WTC11 (cell line): Measurements from ENCODE around the gene GJA8. TPM values are rescaled to one million over a fixed set of nuclear protein-coding genes. Genes with fewer than 3 reads are reported as not detected.
A peak's percentile ranks its signal among the peaks of the same experiment; 100 is the strongest.

Experiments
- ATAC-seq: fragments of 200-7000 bp; cut with Tn5 transposase; 2 replicates; pipeline ENCODE4 v1.10.0; 2021; ENCODE audit warnings: mild to moderate bottlenecking, moderate library complexity
- CTCF ChIA-PET: fragments of 300-600 bp; sonication (Branson Sonifier 250); formaldehyde crosslinking; loops from one replicate; lab custom pipeline; 2021; ENCODE audit warnings: antibody characterized with exemption; lab: Charles Lee
- POLR2A ChIA-PET: fragments of 350-600 bp; sonication (Branson Sonifier 250); formaldehyde crosslinking; loops from one replicate; lab custom pipeline; 2021; ENCODE audit warnings: antibody characterized with exemption; lab: Charles Lee
- DNase-seq: peaks from one replicate; pipeline ENCODE4 v3.0.0; 2021; ENCODE audit warnings: low spot score
- H3K27ac Mint-ChIP-seq: 2 replicates; pipeline ENCODE4 v1.8.0; 2021; ENCODE audit warnings: mixed read lengths
- H3K27me3 Mint-ChIP-seq: 2 replicates; pipeline ENCODE4 v1.8.0; 2021; ENCODE audit warnings: low read depth, mild to moderate bottlenecking, moderate library complexity, mixed read lengths
- H3K36me3 Mint-ChIP-seq: 2 replicates; pipeline ENCODE4 v1.8.0; 2021; ENCODE audit warnings: mixed read lengths
- H3K4me1 Mint-ChIP-seq: 2 replicates; pipeline ENCODE4 v1.8.0; 2022; ENCODE audit warnings: mixed read lengths
- H3K4me3 Mint-ChIP-seq: 2 replicates; pipeline ENCODE4 v1.8.0; 2021; ENCODE audit warnings: mild to moderate bottlenecking, moderate library complexity, mixed read lengths
- H3K9me3 Mint-ChIP-seq: 2 replicates; pipeline ENCODE4 v1.8.0; 2021; ENCODE audit warnings: mixed read lengths
- ETV6 ChIP-seq: sonication (generic); formaldehyde crosslinking; IDR thresholded peaks from 2 replicates; pipeline ENCODE4 v1.8.1; 2022; ENCODE audit warnings: mild to moderate bottlenecking, missing genetic modification reagents
- GTF2I ChIP-seq: fragments of 250-450 bp; sonication (Bioruptor Pico); conservative IDR thresholded peaks from 2 replicates; pipeline ENCODE4 v1.4.0; 2021; ENCODE audit warnings: mild to moderate bottlenecking
- IRF2 ChIP-seq: sonication (generic); formaldehyde crosslinking; IDR thresholded peaks from 2 replicates; pipeline ENCODE4 v1.8.0; 2022; ENCODE audit warnings: low read depth, missing genetic modification reagents, borderline replicate concordance
- JAZF1 ChIP-seq: fragments of 250-450 bp; sonication (Bioruptor Pico); IDR thresholded peaks from 2 replicates; pipeline ENCODE4 v1.9.0; 2021; ENCODE audit warnings: moderate library complexity, mild to moderate bottlenecking, inconsistent platforms
- NR1H2 ChIP-seq: sonication (generic); formaldehyde crosslinking; IDR thresholded peaks from 2 replicates; pipeline ENCODE4 v1.9.0; 2021; ENCODE audit warnings: mild to moderate bottlenecking, moderate library complexity, missing genetic modification reagents
- NR2C2 ChIP-seq: sonication (generic); formaldehyde crosslinking; IDR thresholded peaks from 2 replicates; pipeline ENCODE4 v1.8.0; 2022; ENCODE audit warnings: mild to moderate bottlenecking, missing genetic modification reagents
- PRRX2 ChIP-seq: fragments of 250-450 bp; sonication (Bioruptor Pico); IDR thresholded peaks from 2 replicates; pipeline ENCODE4 v1.8.0; 2021; ENCODE audit warnings: mild to moderate bottlenecking
- SMAD4 ChIP-seq: sonication (generic); formaldehyde crosslinking; IDR thresholded peaks from 2 replicates; pipeline ENCODE4 v1.8.0; 2022; ENCODE audit warnings: mild to moderate bottlenecking, missing genetic modification reagents
- SOX15 ChIP-seq: fragments of 250-450 bp; sonication (Bioruptor Pico); IDR thresholded peaks from 2 replicates; pipeline ENCODE4 v1.9.0; 2021; ENCODE audit warnings: mild to moderate bottlenecking
- SP1 ChIP-seq: sonication (generic); formaldehyde crosslinking; conservative IDR thresholded peaks from 2 replicates; pipeline ENCODE4 v1.8.1; 2022; ENCODE audit warnings: missing genetic modification reagents
- TCF7 ChIP-seq: sonication (generic); formaldehyde crosslinking; IDR thresholded peaks from 2 replicates; pipeline ENCODE4 v1.8.0; 2022; ENCODE audit warnings: mild to moderate bottlenecking, low read depth, missing genetic modification reagents, moderate library complexity
- ZBTB21 ChIP-seq: sonication (generic); formaldehyde crosslinking; IDR thresholded peaks from 2 replicates; pipeline ENCODE4 v1.8.1; 2023; ENCODE audit warnings: mild to moderate bottlenecking, missing genetic modification reagents, borderline replicate concordance
- ZNF121 ChIP-seq: sonication (generic); formaldehyde crosslinking; IDR thresholded peaks from 2 replicates; pipeline ENCODE4 v1.8.0; 2023; ENCODE audit warnings: missing genetic modification reagents
- ZNF138 ChIP-seq: sonication (generic); formaldehyde crosslinking; conservative IDR thresholded peaks from 2 replicates; pipeline ENCODE4 v1.8.1; 2022; ENCODE audit warnings: mild to moderate bottlenecking, moderate library complexity, missing genetic modification reagents
- ZNF423 ChIP-seq: fragments of 250-450 bp; sonication (Bioruptor Pico); IDR thresholded peaks from 2 replicates; pipeline ENCODE4 v2.1.2; 2022; ENCODE audit warnings: mild to moderate bottlenecking, moderate library complexity
- total RNA-seq: library from RNA; stranded (reverse); gene quantifications from 3 replicates; pipeline ENCODE4 v1.2.3, GENCODE V29; 2021
- TF ChIP-seq, protein P1 (sequence below): sonication (generic); formaldehyde crosslinking; conservative IDR thresholded peaks from 2 replicates; pipeline ENCODE4 v1.8.1; 2022; ENCODE audit warnings: mild to moderate bottlenecking, missing genetic modification reagents
- TF ChIP-seq, protein P2 (sequence below): sonication (generic); formaldehyde crosslinking; IDR thresholded peaks from 2 replicates; pipeline ENCODE4 v1.8.1; 2022; ENCODE audit warnings: mild to moderate bottlenecking, moderate library complexity, missing genetic modification reagents
- TF ChIP-seq, protein P3 (sequence below): sonication (generic); formaldehyde crosslinking; IDR thresholded peaks from 2 replicates; pipeline ENCODE4 v1.8.1; 2022; ENCODE audit warnings: low read depth, mild to moderate bottlenecking, moderate library complexity, missing genetic modification reagents, borderline replicate concordance
- TF ChIP-seq, protein P4 (sequence below): sonication (generic); formaldehyde crosslinking; IDR thresholded peaks from 2 replicates; pipeline ENCODE4 v1.8.1; 2023; ENCODE audit warnings: mild to moderate bottlenecking, missing genetic modification reagents
- TF ChIP-seq, protein P5 (sequence below): sonication (generic); formaldehyde crosslinking; IDR thresholded peaks from 2 replicates; pipeline ENCODE4 v1.8.1; 2022; ENCODE audit warnings: missing genetic modification reagents, borderline replicate concordance
- TF ChIP-seq, protein P6 (sequence below): sonication (generic); formaldehyde crosslinking; IDR thresholded peaks from 2 replicates; pipeline ENCODE4 v1.8.1; 2023; ENCODE audit warnings: mild to moderate bottlenecking, missing genetic modification reagents, borderline replicate concordance

Gene GJA8
- total RNA-seq, 1 experiment from 2014 or later: not detected

DNA sequence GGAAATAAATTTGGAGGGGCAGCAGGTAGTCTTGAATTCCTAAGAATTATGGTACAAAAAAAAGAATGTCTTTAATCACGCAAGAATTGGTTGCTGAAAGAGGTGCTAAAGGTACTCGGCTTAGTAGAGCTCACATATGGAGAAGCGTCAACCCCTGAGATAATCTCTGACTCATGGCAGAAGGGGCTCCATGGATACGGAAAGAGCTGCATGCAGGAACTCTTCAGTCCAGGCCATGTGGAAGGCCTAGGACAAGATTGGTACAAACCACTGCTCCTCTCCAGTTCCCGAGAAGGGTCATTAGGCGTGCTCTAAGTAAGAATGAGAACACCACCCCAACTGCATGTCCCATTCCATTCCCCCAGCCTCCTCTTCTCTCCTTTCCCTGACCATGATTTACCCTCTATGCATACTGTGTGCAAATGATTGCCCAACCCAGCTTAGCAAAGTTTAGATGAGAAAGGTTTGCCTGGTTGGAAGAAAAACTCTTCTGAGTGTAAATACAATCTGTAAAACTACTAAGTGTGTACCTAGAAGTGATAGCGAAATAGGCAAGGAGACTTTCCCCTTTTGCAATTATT is 10.9 kb downstream of the GJA8 start:
- no peak for DNase-seq
- CTCF ChIA-PET: interaction anchor here (4.5 kb wide), 1 partner anchor 21 kb away, joined by 17 read pairs; no protein-coding TSS in a partner anchor
- no peaks in the 10 kb centered on the region for H3K4me1 Mint-ChIP-seq
- peaks cover 2% of the 10 kb centered on the region; the same call in 1 of the 2 replicates for H3K27me3 Mint-ChIP-seq
- no peaks in the 10 kb centered on the region for H3K9me3 Mint-ChIP-seq
- ATAC-seq: no peak
- POLR2A ChIA-PET: no interaction called here
- no peak overlapping the region for H3K4me3 Mint-ChIP-seq
- TF ChIP-seq, protein P1, sequence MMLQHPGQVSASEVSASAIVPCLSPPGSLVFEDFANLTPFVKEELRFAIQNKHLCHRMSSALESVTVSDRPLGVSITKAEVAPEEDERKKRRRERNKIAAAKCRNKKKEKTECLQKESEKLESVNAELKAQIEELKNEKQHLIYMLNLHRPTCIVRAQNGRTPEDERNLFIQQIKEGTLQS (CRISPR knock-in tag): no peak
- TF ChIP-seq, protein P2, sequence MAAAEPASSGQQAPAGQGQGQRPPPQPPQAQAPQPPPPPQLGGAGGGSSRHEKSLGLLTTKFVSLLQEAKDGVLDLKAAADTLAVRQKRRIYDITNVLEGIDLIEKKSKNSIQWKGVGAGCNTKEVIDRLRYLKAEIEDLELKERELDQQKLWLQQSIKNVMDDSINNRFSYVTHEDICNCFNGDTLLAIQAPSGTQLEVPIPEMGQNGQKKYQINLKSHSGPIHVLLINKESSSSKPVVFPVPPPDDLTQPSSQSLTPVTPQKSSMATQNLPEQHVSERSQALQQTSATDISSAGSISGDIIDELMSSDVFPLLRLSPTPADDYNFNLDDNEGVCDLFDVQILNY: no peak
- TF ChIP-seq NR1H2 (CRISPR knock-in tag): no peak
- TF ChIP-seq ZNF121 (CRISPR knock-in tag): no peak
- TF ChIP-seq, all 79 proteins: peak for 0
- Mint-ChIP-seq H3K27ac (no peak overlapping the region), H3K36me3 (no peaks in the 10 kb centered on the region)

DNA sequence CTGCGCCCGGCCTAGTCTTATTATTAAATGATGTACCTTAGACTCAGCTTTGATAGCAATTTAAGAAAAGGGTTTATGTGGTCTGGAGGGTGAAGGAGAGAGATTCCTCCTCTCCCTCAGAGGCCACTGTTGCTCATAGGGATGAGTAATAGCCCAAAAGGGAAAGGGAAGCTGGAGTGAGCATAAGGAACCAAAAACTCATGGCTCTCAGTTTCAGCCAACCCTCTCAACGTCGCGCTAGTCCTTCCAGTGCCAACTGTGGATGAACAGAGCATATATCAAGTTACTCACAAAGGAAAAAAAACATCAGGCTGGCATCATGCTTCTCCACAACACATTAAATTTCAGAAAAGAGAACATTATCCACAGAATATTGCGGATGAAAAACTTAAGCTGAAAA is 17.3 kb downstream of the GJA8 start:
- H3K9me3 Mint-ChIP-seq: no peaks in the 10 kb centered on the region
- no peak for ATAC-seq
- no peak overlapping the region for H3K4me3 Mint-ChIP-seq
- no peak for DNase-seq
- H3K36me3 Mint-ChIP-seq: no peaks in the 10 kb centered on the region
- H3K27me3 Mint-ChIP-seq: no peaks in the 10 kb centered on the region
- TF ChIP-seq ZNF423 (CRISPR knock-in tag): no peak
- no peak for TF ChIP-seq PRRX2 (CRISPR knock-in tag)
- TF ChIP-seq GTF2I (CRISPR knock-in tag): no peak
- no peak for TF ChIP-seq SMAD4
- TF ChIP-seq, protein P3, sequence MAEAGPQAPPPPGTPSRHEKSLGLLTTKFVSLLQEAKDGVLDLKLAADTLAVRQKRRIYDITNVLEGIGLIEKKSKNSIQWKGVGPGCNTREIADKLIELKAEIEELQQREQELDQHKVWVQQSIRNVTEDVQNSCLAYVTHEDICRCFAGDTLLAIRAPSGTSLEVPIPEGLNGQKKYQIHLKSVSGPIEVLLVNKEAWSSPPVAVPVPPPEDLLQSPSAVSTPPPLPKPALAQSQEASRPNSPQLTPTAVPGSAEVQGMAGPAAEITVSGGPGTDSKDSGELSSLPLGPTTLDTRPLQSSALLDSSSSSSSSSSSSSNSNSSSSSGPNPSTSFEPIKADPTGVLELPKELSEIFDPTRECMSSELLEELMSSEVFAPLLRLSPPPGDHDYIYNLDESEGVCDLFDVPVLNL (CRISPR knock-in tag): no peak
- no peak for TF ChIP-seq IRF2
- no peak for TF ChIP-seq TCF7 (CRISPR knock-in tag)
- TF ChIP-seq NR1H2 (CRISPR knock-in tag): no peak
- TF ChIP-seq, protein P2: no peak
- no peak for TF ChIP-seq SOX15 (CRISPR knock-in tag)
- no peak for TF ChIP-seq JAZF1 (CRISPR knock-in tag)
- TF ChIP-seq ZBTB21 (CRISPR knock-in tag): no peak
- TF ChIP-seq SP1: no peak
- ChIA-PET CTCF (interaction anchor here (0.6 kb wide), 1 partner anchor 27 kb away, joined by 3 read pairs; no protein-coding TSS in a partner anchor), POLR2A (no interaction called here)
- H3K27ac Mint-ChIP-seq: no peak overlapping the region
- H3K4me1 Mint-ChIP-seq: peaks cover 5% of the 10 kb centered on the region

DNA sequence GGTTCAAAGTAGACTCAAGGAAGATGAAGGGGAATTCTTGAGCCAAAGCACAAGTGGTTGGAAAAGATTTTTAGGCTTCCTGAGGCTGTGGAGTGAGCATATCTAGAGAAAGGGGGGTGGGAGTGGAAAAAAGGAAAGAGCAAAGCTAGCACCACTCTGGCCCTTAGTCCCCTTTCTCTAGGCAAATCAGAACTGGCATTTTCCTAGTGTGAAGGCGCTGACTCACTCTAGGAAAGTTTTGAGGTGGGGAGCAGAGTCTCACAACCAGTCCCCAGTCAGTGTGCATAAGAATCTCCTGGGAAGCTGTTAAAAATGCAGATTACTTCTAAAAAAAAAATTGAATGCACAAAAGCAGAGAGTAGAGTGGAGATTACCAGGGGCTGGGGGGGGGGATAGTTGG is 22.2 kb downstream of the GJA8 start:
- H3K9me3 Mint-ChIP-seq: no peaks in the 10 kb centered on the region
- peaks cover 9% of the 10 kb centered on the region for H3K4me1 Mint-ChIP-seq
- H3K27me3 Mint-ChIP-seq: no peaks in the 10 kb centered on the region
- ATAC-seq (no peak), DNase-seq (no peak)
- no peak overlapping the region for H3K4me3 Mint-ChIP-seq
- ChIA-PET CTCF (interaction anchor here (1.0 kb wide), 1 partner anchor 32 kb away, joined by 3 read pairs; no protein-coding TSS in a partner anchor), POLR2A (interaction anchor here (0.6 kb wide), 1 partner anchor 93 kb away, joined by 3 read pairs; no protein-coding TSS in a partner anchor)
- no peaks in the 10 kb centered on the region for H3K36me3 Mint-ChIP-seq
- peak overlapping the region; percentile 29; the same call in 1 of the 2 replicates for H3K27ac Mint-ChIP-seq
- TF ChIP-seq ETV6 (CRISPR knock-in tag) (no peak), ZNF138 (CRISPR knock-in tag) (no peak), NR2C2 (CRISPR knock-in tag) (no peak)
- TF ChIP-seq, protein P4, sequence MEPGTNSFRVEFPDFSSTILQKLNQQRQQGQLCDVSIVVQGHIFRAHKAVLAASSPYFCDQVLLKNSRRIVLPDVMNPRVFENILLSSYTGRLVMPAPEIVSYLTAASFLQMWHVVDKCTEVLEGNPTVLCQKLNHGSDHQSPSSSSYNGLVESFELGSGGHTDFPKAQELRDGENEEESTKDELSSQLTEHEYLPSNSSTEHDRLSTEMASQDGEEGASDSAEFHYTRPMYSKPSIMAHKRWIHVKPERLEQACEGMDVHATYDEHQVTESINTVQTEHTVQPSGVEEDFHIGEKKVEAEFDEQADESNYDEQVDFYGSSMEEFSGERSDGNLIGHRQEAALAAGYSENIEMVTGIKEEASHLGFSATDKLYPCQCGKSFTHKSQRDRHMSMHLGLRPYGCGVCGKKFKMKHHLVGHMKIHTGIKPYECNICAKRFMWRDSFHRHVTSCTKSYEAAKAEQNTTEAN: no peak
- TF ChIP-seq, protein P5, sequence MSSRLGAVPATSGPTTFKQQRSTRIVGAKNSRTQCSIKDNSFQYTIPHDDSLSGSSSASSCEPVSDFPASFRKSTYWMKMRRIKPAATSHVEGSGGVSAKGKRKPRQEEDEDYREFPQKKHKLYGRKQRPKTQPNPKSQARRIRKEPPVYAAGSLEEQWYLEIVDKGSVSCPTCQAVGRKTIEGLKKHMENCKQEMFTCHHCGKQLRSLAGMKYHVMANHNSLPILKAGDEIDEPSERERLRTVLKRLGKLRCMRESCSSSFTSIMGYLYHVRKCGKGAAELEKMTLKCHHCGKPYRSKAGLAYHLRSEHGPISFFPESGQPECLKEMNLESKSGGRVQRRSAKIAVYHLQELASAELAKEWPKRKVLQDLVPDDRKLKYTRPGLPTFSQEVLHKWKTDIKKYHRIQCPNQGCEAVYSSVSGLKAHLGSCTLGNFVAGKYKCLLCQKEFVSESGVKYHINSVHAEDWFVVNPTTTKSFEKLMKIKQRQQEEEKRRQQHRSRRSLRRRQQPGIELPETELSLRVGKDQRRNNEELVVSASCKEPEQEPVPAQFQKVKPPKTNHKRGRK (CRISPR knock-in tag): no peak
- TF ChIP-seq, protein P6, sequence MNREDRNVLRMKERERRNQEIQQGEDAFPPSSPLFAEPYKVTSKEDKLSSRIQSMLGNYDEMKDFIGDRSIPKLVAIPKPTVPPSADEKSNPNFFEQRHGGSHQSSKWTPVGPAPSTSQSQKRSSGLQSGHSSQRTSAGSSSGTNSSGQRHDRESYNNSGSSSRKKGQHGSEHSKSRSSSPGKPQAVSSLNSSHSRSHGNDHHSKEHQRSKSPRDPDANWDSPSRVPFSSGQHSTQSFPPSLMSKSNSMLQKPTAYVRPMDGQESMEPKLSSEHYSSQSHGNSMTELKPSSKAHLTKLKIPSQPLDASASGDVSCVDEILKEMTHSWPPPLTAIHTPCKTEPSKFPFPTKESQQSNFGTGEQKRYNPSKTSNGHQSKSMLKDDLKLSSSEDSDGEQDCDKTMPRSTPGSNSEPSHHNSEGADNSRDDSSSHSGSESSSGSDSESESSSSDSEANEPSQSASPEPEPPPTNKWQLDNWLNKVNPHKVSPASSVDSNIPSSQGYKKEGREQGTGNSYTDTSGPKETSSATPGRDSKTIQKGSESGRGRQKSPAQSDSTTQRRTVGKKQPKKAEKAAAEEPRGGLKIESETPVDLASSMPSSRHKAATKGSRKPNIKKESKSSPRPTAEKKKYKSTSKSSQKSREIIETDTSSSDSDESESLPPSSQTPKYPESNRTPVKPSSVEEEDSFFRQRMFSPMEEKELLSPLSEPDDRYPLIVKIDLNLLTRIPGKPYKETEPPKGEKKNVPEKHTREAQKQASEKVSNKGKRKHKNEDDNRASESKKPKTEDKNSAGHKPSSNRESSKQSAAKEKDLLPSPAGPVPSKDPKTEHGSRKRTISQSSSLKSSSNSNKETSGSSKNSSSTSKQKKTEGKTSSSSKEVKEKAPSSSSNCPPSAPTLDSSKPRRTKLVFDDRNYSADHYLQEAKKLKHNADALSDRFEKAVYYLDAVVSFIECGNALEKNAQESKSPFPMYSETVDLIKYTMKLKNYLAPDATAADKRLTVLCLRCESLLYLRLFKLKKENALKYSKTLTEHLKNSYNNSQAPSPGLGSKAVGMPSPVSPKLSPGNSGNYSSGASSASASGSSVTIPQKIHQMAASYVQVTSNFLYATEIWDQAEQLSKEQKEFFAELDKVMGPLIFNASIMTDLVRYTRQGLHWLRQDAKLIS (CRISPR knock-in tag): no peak
